Fibroblast of skin of right quadriceps (primary cell): ENCODE measurements around the gene SLC9A1.
"Not testable (repeated sequence)": the region's sequence is repeated elsewhere in the genome, so short reads cannot be mapped to it uniquely, and the experiment has no call there.

ENCODE experiments used
- DNase-seq: peaks from one replicate; pipeline ENCODE4 v3.0.0-alpha.2; 2013

Gene SLC9A1

GRCh38 chr1:27154991-27155781 is at the start of gene SLC9A1:
TSS of gene SLC9A1 (minus strand) at chr1:27155125. CDS start at chr1:27154334, 791 bp downstream.
- peak; percentile 90 for DNase-seq

- DNase-seq: peak; percentile 24
Observed at GRCh38 chr1:27203946-27204345, 49.0 kb upstream of the SLC9A1 start.

GRCh38 chr1:27201295-27201694 is 46.4 kb upstream of the SLC9A1 start:
- no peak for DNase-seq

GRCh38 chr1:27193194-27193593 is 38.3 kb upstream of the SLC9A1 start:
- DNase-seq: no peak

- DNase-seq: no peak
Observed at GRCh38 chr1:27192039-27192529, 37.2 kb upstream of the SLC9A1 start.

- DNase-seq: not testable (repeated sequence)
Observed at GRCh38 chr1:27184665-27185064, 29.7 kb upstream of the SLC9A1 start.

- DNase-seq: no peak
Observed at GRCh38 chr1:27179979-27180378, 25.1 kb upstream of the SLC9A1 start.

- DNase-seq: no peak
Observed at GRCh38 chr1:27179379-27179778, 24.5 kb upstream of the SLC9A1 start.

GRCh38 chr1:27176954-27177353 is 22.0 kb upstream of the SLC9A1 start:
- DNase-seq: no peak

GRCh38 chr1:27176323-27176722 is 21.4 kb upstream of the SLC9A1 start:
- DNase-seq: no peak

- DNase-seq: not testable (repeated sequence)
Observed at GRCh38 chr1:27172992-27173391, 18.1 kb upstream of the SLC9A1 start.

- no peak for DNase-seq
Observed at GRCh38 chr1:27166929-27167328, 12.0 kb upstream of the SLC9A1 start.

GRCh38 chr1:27166351-27166802 is 11.5 kb upstream of the SLC9A1 start:
- DNase-seq: peak; percentile 10

GRCh38 chr1:27163093-27163492 is 8.2 kb upstream of the SLC9A1 start:
- no peak for DNase-seq

- no peak for DNase-seq
Observed at GRCh38 chr1:27162090-27162489, 7.2 kb upstream of the SLC9A1 start.

- DNase-seq: no peak
Observed at GRCh38 chr1:27161594-27161993, 6.7 kb upstream of the SLC9A1 start.

- DNase-seq: no peak
Observed at GRCh38 chr1:27157194-27157593, 2.3 kb upstream of the SLC9A1 start.

- DNase-seq: no peak
Observed at GRCh38 chr1:27154469-27154990, 395 bp downstream of the SLC9A1 start.

GRCh38 chr1:27153927-27154358 is 982 bp downstream of the SLC9A1 start:
- DNase-seq: no peak

- DNase-seq: peak; percentile 62
Observed at GRCh38 chr1:27153549-27153886, 1.4 kb downstream of the SLC9A1 start.

- no peak for DNase-seq
Observed at GRCh38 chr1:27152829-27153548, 1.9 kb downstream of the SLC9A1 start.

- DNase-seq: peak; percentile 8
Observed at GRCh38 chr1:27152004-27152828, 2.7 kb downstream of the SLC9A1 start.

- no peak for DNase-seq
Observed at GRCh38 chr1:27150641-27151040, 4.3 kb downstream of the SLC9A1 start.
